Measurements from ENCODE around the gene CCDC102A.

CCDC102A gene

GRCh38 chr16:57529391-57530103 is 6.8 kb downstream of the CCDC102A start:
- peaks cover 0 to 4% of the 10 kb centered on the region in 2 experiments; a peak in 1 of 3 replicates for H3K36me3 ChIP-seq (ENCODE audit: control insufficient read depth in 2 of 2, insufficient read depth in 1 of 2, low read length in 2 of 2)
- CTCF ChIA-PET, result interaction anchor here (1.1 kb wide), 1 partner anchor 111 kb away, joined by 4 read pairs; no protein-coding TSS in a partner anchor
- H3K27ac ChIP-seq (ENCODE audit: extremely low read depth, low read depth, low read length), result no peak overlapping the region
- no peaks in the 10 kb centered on the region for H3K9me3 ChIP-seq (ENCODE audit: control insufficient read depth, insufficient read depth, low read depth, low read length)
- TF ChIP-seq EGR2 (tag by site-specific recombination; IDR thresholded peaks at IDR 0.05; ENCODE audit: low read depth), result no peak
- TF ChIP-seq SALL2 (tag by site-specific recombination; IDR thresholded peaks at IDR 0.05; ENCODE audit: borderline replicate concordance), result no peak
- no peak for TF ChIP-seq ZNF707 (tag by site-specific recombination; IDR thresholded peaks at IDR 0.05)
- no peak for TF ChIP-seq HIC1 (tag by site-specific recombination; IDR thresholded peaks at IDR 0.05)
- no peak for TF ChIP-seq ZNF555 (tag by site-specific recombination; conservative IDR thresholded peaks at IDR 0.05)
- TF ChIP-seq MEIS1 (CRISPR knock-in tag; IDR thresholded peaks at IDR 0.05; ENCODE audit: borderline replicate concordance), result no peak
- TF ChIP-seq HOXD13 (CRISPR knock-in tag; IDR thresholded peaks at IDR 0.05; ENCODE audit: borderline replicate concordance), result no peak
- no peak for TF ChIP-seq SP2 (tag by site-specific recombination; IDR thresholded peaks at IDR 0.05)
- TF ChIP-seq ZNF416 (tag by site-specific recombination; IDR thresholded peaks at IDR 0.05), result no peak
- TF ChIP-seq ZNF341 (tag by site-specific recombination; IDR thresholded peaks at IDR 0.05; ENCODE audit: low read depth), result no peak
- H3K4me3 ChIP-seq (ENCODE audit: low read depth, low read length), result no peak overlapping the region
- POLR2A ChIA-PET, result no interaction called here
- H3K4me1 ChIP-seq (ENCODE audit: control insufficient read depth, insufficient read depth, low read length), result peaks cover 15% of the 10 kb centered on the region

- Histone ChIP-seq H3K9me3 (ENCODE audit: control insufficient read depth, insufficient read depth, low read depth, low read length) (no peaks in the 10 kb centered on the region), H3K36me3 (ENCODE audit: control insufficient read depth in 2 of 2, insufficient read depth in 1 of 2, low read length in 2 of 2) (peaks cover 0 to 4% of the 10 kb centered on the region in 2 experiments; a peak in 1 of 3 replicates), H3K4me1 (ENCODE audit: control insufficient read depth, insufficient read depth, low read length) (peaks cover 8% of the 10 kb centered on the region; the same call in 1 of the 2 replicates), H3K4me3 (ENCODE audit: low read depth, low read length) (no peak overlapping the region), H3K27ac (ENCODE audit: extremely low read depth, low read depth, low read length) (no peak overlapping the region)
- TF ChIP-seq ZNF114 (tag by site-specific recombination; IDR thresholded peaks at IDR 0.05) (no peak), ZNF37A (tag by site-specific recombination; IDR thresholded peaks at IDR 0.05) (no peak), HOXD13 (CRISPR knock-in tag; IDR thresholded peaks at IDR 0.05; ENCODE audit: borderline replicate concordance) (no peak), ZNF169 (tag by site-specific recombination; IDR thresholded peaks at IDR 0.05) (no peak)
- ChIA-PET POLR2A (no interaction called here), CTCF (interaction anchor here (0.6 to 1.3 kb wide), 3 partner anchors 10 to 110 kb away, joined by 3 to 7 read pairs (median 4); no protein-coding TSS in a partner anchor)
Observed at GRCh38 chr16:57528499-57529390, 7.6 kb downstream of the CCDC102A start.

GRCh38 chr16:57527610-57528360 is 8.6 kb downstream of the CCDC102A start:
- POLR2A ChIA-PET, result no interaction called here
- H3K4me1 ChIP-seq (ENCODE audit: control insufficient read depth, insufficient read depth, low read length), result peaks cover 5% of the 10 kb centered on the region; the same call in 1 of the 2 replicates
- no peak overlapping the region for H3K27ac ChIP-seq (ENCODE audit: extremely low read depth, low read depth, low read length)
- CTCF ChIA-PET, result interaction anchor here (0.6 to 1.3 kb wide), 3 partner anchors 9 to 109 kb away, joined by 3 to 7 read pairs (median 4); no protein-coding TSS in a partner anchor
- H3K36me3 ChIP-seq (ENCODE audit: control insufficient read depth in 2 of 2, insufficient read depth in 1 of 2, low read length in 2 of 2), result peaks cover 0 to 4% of the 10 kb centered on the region in 2 experiments; a peak in 1 of 3 replicates
- no peak overlapping the region for H3K4me3 ChIP-seq (ENCODE audit: low read depth, low read length)
- no peaks in the 10 kb centered on the region for H3K9me3 ChIP-seq (ENCODE audit: control insufficient read depth, insufficient read depth, low read depth, low read length)
- TF ChIP-seq ZNF133 (tag by site-specific recombination; IDR thresholded peaks at IDR 0.05) (no peak), ZSCAN30 (tag by site-specific recombination; IDR thresholded peaks at IDR 0.05) (no peak), ZFP69B (tag by site-specific recombination; IDR thresholded peaks at IDR 0.05) (no peak), CTCF (tag by site-specific recombination; IDR thresholded peaks at IDR 0.05) (no peak), TSHZ1 (tag by site-specific recombination; IDR thresholded peaks at IDR 0.05; ENCODE audit: borderline replicate concordance) (no peak), ZNF157 (tag by site-specific recombination; IDR thresholded peaks at IDR 0.05) (no peak), ZNF37A (tag by site-specific recombination; IDR thresholded peaks at IDR 0.05) (no peak), TRIM28 (IDR thresholded peaks at IDR 0.05; ENCODE audit: borderline replicate concordance, low read length) (no peak), ZNF561 (tag by site-specific recombination; IDR thresholded peaks at IDR 0.05; ENCODE audit: borderline replicate concordance) (no peak)

All from HEK293 (cell line).